A673 (cell line): ENCODE results near the gene ODAD4.

ENCODE experiments used
- EZH2 ChIP-seq: fragments of 200-600 bp; sonication (generic); IDR thresholded peaks from 2 replicates; pipeline ENCODE4 v1.6.1; 2017; ENCODE audit warnings: borderline replicate concordance, low read depth, mild to moderate bottlenecking, mixed read lengths, antibody characterized with exemption, low read length; ENCODE audit not compliant: poor library complexity, severe bottlenecking
- TF ChIP-seq, protein P1 (sequence below): fragments of 300-800, 200-600 bp; sonication (generic); conservative IDR thresholded peaks from 2 replicates; pipeline ENCODE4 v1.5.1; 2017; ENCODE audit warnings: low read depth, mild to moderate bottlenecking, antibody characterized with exemption, low read length, moderate library complexity, mixed read lengths

DNA sequence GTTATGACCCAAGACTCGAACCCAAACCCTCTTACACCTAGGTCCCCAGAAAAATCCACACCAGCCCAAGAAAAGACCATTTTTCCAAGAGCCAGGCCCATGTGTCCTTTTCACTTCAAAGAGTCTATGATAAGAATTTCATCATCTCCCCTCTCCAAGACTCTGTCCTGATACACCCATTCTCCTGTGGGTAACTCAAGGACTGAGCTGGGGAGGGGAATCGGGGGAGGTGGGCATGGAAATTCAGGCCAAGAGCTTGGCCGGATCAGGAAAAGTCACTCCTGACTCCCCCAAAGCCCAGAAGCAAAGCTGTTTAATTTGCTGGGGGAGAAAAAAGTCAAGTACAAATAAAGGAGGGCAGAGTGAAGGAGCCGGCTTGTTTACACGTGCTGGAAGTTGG, 15.4 kb upstream of the ODAD4 start:
- no peak for TF ChIP-seq EZH2
- TF ChIP-seq, protein P1, sequence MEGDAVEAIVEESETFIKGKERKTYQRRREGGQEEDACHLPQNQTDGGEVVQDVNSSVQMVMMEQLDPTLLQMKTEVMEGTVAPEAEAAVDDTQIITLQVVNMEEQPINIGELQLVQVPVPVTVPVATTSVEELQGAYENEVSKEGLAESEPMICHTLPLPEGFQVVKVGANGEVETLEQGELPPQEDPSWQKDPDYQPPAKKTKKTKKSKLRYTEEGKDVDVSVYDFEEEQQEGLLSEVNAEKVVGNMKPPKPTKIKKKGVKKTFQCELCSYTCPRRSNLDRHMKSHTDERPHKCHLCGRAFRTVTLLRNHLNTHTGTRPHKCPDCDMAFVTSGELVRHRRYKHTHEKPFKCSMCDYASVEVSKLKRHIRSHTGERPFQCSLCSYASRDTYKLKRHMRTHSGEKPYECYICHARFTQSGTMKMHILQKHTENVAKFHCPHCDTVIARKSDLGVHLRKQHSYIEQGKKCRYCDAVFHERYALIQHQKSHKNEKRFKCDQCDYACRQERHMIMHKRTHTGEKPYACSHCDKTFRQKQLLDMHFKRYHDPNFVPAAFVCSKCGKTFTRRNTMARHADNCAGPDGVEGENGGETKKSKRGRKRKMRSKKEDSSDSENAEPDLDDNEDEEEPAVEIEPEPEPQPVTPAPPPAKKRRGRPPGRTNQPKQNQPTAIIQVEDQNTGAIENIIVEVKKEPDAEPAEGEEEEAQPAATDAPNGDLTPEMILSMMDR, result no peak
